Endothelial cell of umbilical vein (primary cell): ENCODE data around the gene CHD5. TPM values are rescaled to one million over a fixed set of nuclear protein-coding genes. Genes with fewer than 3 reads are reported as not detected.

Experiments used
- BruUV-seq: library from RNA; stranded (reverse); fragments of 400-500 nt; replicated peaks from 2 replicates; lab custom pipeline; 2021; lab: Mats Ljungman, UMichigan
- CTCF ChIA-PET: fragments of 300-600, 350-600 bp; sonication (Branson Sonifier 250); formaldehyde crosslinking; loops from one replicate; lab custom pipeline; 2021; ENCODE audit warnings: antibody characterized with exemption, inconsistent platforms; lab: Charles Lee
- POLR2A ChIA-PET: fragments of 300-600, 350-600 bp; sonication (Branson Sonifier 250); formaldehyde crosslinking; loops from one replicate; lab custom pipeline; 2021; ENCODE audit warnings: antibody characterized with exemption, inconsistent platforms; lab: Charles Lee
- DNase-seq: peaks from one replicate; pipeline ENCODE4 v3.0.0-alpha.2; 2011; ENCODE audit warnings: low read depth, low spot score
- FAIRE-seq: peaks from 2 replicates; lab custom pipeline; 2011; peaks lifted over from hg19 to GRCh38; lab: Jason Lieb, UNC
- H2AFZ ChIP-seq: 2 replicates; pipeline ENCODE4 v1.6.0; 2012; ENCODE audit warnings: low read depth, low read length, control low read depth, inconsistent platforms
- H3K27ac ChIP-seq: 2 replicates; pipeline ENCODE4 v1.5.1; 2011; ENCODE audit warnings: low read depth, mild to moderate bottlenecking, control low read depth, low read length, moderate library complexity; ENCODE audit not compliant: insufficient read depth
- H3K27me3 ChIP-seq, 2 experiments: 2 replicates each; pipeline versions ENCODE4 v1.6.0 to v1.6.1; 2011; ENCODE audit warnings: low read length in 2 of 2, mixed read lengths in 1 of 2; ENCODE audit not compliant: control insufficient read depth in 2 of 2, insufficient read depth in 2 of 2
- H3K36me3 ChIP-seq, 2 experiments: 2 replicates in 1 of 2; 3 replicates in 1 of 2; pipeline ENCODE4 v1.5.1; 2011; ENCODE audit warnings: low read length in 2 of 2, mild to moderate bottlenecking in 1 of 2, moderate library complexity in 1 of 2; ENCODE audit not compliant: control insufficient read depth in 2 of 2, insufficient read depth in 2 of 2; ENCODE audit errors: extremely low read depth in 1 of 2
- H3K4me1 ChIP-seq: 3 replicates; pipeline ENCODE4 v1.5.1; 2011; ENCODE audit warnings: mild to moderate bottlenecking, low read length; ENCODE audit not compliant: control insufficient read depth, insufficient read depth; ENCODE audit errors: extremely low read depth
- H3K4me2 ChIP-seq: 2 replicates; pipeline ENCODE4 v1.6.1; 2011; ENCODE audit warnings: low read length, control low read depth, mixed read lengths; ENCODE audit not compliant: insufficient read depth
- H3K4me3 ChIP-seq, 3 experiments: fragments of 200-600 bp in 1 of 3; sonication (generic), shearing (Covaris generic) in 1 of 3; replicated peaks in 1 of 3; 2 replicates each; pipeline ENCODE4 v1.5.1; 2011 to 2016; ENCODE audit warnings: control low read depth in 3 of 3, low read length in 3 of 3, mild to moderate bottlenecking in 2 of 3, inconsistent platforms in 1 of 3, low read depth in 1 of 3, moderate library complexity in 1 of 3; ENCODE audit not compliant: insufficient read depth in 1 of 3
- H3K79me2 ChIP-seq: 2 replicates; pipeline ENCODE4 v1.6.0; 2012; ENCODE audit warnings: low read length, inconsistent platforms; ENCODE audit not compliant: control insufficient read depth, insufficient read depth
- H3K9ac ChIP-seq: replicated peaks from 2 replicates; pipeline ENCODE3; 2011; ENCODE audit warnings: low read length, control low read depth; ENCODE audit not compliant: insufficient read depth; ENCODE audit errors: extremely low read depth
- H3K9me1 ChIP-seq: replicated peaks from 3 replicates; pipeline ENCODE4 v1.6.0; 2011; ENCODE audit warnings: mild to moderate bottlenecking, low read length; ENCODE audit not compliant: control insufficient read depth, insufficient read depth; ENCODE audit errors: extremely low read depth
- H3K9me3 ChIP-seq: replicated peaks from 2 replicates; pipeline ENCODE4 v1.5.1; 2012; ENCODE audit warnings: low read length, inconsistent platforms; ENCODE audit not compliant: control insufficient read depth, insufficient read depth
- H4K20me1 ChIP-seq: replicated peaks from 2 replicates; pipeline ENCODE3; 2011; ENCODE audit warnings: mild to moderate bottlenecking, low read length; ENCODE audit not compliant: control insufficient read depth, insufficient read depth; ENCODE audit errors: extremely low read depth
- EZH2 ChIP-seq: IDR thresholded peaks from 2 replicates; pipeline ENCODE4 v1.6.1; 2012; ENCODE audit warnings: borderline replicate concordance, low read depth, mild to moderate bottlenecking, moderate library complexity, low read length, inconsistent platforms; ENCODE audit not compliant: severe bottlenecking
- FOS ChIP-seq: IDR thresholded peaks from 2 replicates; pipeline ENCODE4 v1.6.1; 2011; ENCODE audit warnings: mild to moderate bottlenecking, low read length, moderate library complexity, borderline replicate concordance; ENCODE audit not compliant: insufficient read depth
- GATA2 ChIP-seq: IDR thresholded peaks from 2 replicates; pipeline ENCODE4 v1.7.0; 2011; ENCODE audit warnings: low read depth, mild to moderate bottlenecking, moderate library complexity, mixed read lengths, low read length; ENCODE audit not compliant: insufficient read length, insufficient read depth
- JUN ChIP-seq: IDR thresholded peaks from 2 replicates; pipeline ENCODE4 v1.6.1; 2011; ENCODE audit warnings: borderline replicate concordance, low read depth; ENCODE audit not compliant: insufficient read length, insufficient read depth
- MAX ChIP-seq: IDR thresholded peaks from 2 replicates; pipeline ENCODE4 v1.6.1; 2011; ENCODE audit not compliant: insufficient read depth, insufficient read length
- MYC ChIP-seq: IDR thresholded peaks from one replicate; pipeline ENCODE4 v1.6.1; 2011; ENCODE audit warnings: mild to moderate bottlenecking, low read depth, low read length
- POLR2AphosphoS5 ChIP-seq: IDR thresholded peaks from 2 replicates; pipeline ENCODE4 v1.6.1; 2012; ENCODE audit warnings: low read depth, mild to moderate bottlenecking, control low read depth, low read length, moderate library complexity; ENCODE audit not compliant: insufficient read depth
- dilution Hi-C: fragments of 300-500 bp; cut with MboI; formaldehyde crosslinking; loops from one replicate; pipeline ENCODE4 v1.15.0; 2019; ENCODE audit warnings: low sequenced_read_pairs; ENCODE audit not compliant: extremely low pct_ligation_motif_present
- intact Hi-C: fragments of 100-400 bp; cut with micrococcal nuclease; formaldehyde crosslinking; loops from one replicate; pipeline ENCODE4 v1.10.0; 2022
- polyA plus RNA-seq, 4 experiments: library from polyadenylated mRNA; depleted of rRNA in 3 of 4; stranded (reverse) in 3 of 4; unstranded in 1 of 4; fragments of >200 nt; gene quantifications; 2 replicates each; pipeline versions ENCODE4 v1.2.1 to v1.2.3, GENCODE V29; 2011 to 2012; ENCODE audit warnings: missing spikeins in 1 of 4
- total RNA-seq: library from RNA; stranded (reverse); gene quantifications from 2 replicates; pipeline ENCODE4 v1.2.3, GENCODE V29; 2021
- TF ChIP-seq, protein P1 (sequence below), 2 donors: IDR thresholded peaks; 1 replicate in 1 of 2; 2 replicates in 1 of 2; pipeline ENCODE4 v1.5.1; 2011; ENCODE audit warnings: low read length in 2 of 2, mild to moderate bottlenecking in 2 of 2, moderate library complexity in 2 of 2, control low read depth in 1 of 2, inconsistent platforms in 1 of 2, low read depth in 1 of 2; ENCODE audit not compliant: insufficient read depth in 1 of 2; ENCODE audit errors: extremely low read depth in 1 of 2

CHD5 gene
- total and polyA plus RNA-seq, 2 donors (not counting 3 experiments of a cell fraction or from before 2014, with no cell fraction given) = 0.04 to 0.11 TPM

- dilution Hi-C loops = no loop called here
- BruUV-seq = no TSS peak
- intact Hi-C loops = no loop called here
- no peaks in the 10 kb centered on the region for H3K36me3 ChIP-seq
- DNase-seq (no peak), FAIRE-seq (no peak)
- ChIA-PET CTCF (interaction anchor here (0.9 to 1.8 kb wide), 3 partner anchors 8 to 32 kb away, joined by 4 to 6 read pairs (median 5); no protein-coding TSS in a partner anchor), POLR2A (no interaction called here)
- H3K4me2 ChIP-seq = no peak overlapping the region
- H3K27ac ChIP-seq = no peak overlapping the region
- H2AFZ ChIP-seq = no peak overlapping the region
- no peaks in the 10 kb centered on the region for H3K79me2 ChIP-seq
- no peak overlapping the region for H3K9ac ChIP-seq
- H3K27me3 ChIP-seq = no peaks in the 10 kb centered on the region
- peaks cover 7% of the 10 kb centered on the region for H3K4me1 ChIP-seq
- no peaks in the 10 kb centered on the region for H3K9me3 ChIP-seq
- H3K9me1 ChIP-seq = no peaks in the 10 kb centered on the region
- H3K4me3 ChIP-seq = no peak overlapping the region
- TF ChIP-seq MAX = no peak
- TF ChIP-seq, protein P1, sequence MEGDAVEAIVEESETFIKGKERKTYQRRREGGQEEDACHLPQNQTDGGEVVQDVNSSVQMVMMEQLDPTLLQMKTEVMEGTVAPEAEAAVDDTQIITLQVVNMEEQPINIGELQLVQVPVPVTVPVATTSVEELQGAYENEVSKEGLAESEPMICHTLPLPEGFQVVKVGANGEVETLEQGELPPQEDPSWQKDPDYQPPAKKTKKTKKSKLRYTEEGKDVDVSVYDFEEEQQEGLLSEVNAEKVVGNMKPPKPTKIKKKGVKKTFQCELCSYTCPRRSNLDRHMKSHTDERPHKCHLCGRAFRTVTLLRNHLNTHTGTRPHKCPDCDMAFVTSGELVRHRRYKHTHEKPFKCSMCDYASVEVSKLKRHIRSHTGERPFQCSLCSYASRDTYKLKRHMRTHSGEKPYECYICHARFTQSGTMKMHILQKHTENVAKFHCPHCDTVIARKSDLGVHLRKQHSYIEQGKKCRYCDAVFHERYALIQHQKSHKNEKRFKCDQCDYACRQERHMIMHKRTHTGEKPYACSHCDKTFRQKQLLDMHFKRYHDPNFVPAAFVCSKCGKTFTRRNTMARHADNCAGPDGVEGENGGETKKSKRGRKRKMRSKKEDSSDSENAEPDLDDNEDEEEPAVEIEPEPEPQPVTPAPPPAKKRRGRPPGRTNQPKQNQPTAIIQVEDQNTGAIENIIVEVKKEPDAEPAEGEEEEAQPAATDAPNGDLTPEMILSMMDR (IDR thresholded peaks at IDR 0.05; ENCODE audit: extremely low read depth in 1 of 2, insufficient read depth in 1 of 2, low read depth in 1 of 2, low read length in 2 of 2) = no peak
- TF ChIP-seq EZH2 = no peak
- no peak for TF ChIP-seq GATA2
- TF ChIP-seq MYC = no peak
- no peak for TF ChIP-seq POLR2AphosphoS5
- no peak for TF ChIP-seq JUN
- no peak for TF ChIP-seq FOS
- H4K20me1 ChIP-seq = no peaks in the 10 kb centered on the region
These were observed 113.4 kb downstream of the CHD5 start for GRCh38 chr1:6066680-6067079.
